Bone marrow (tissue), 2 donors: ENCODE data around the gene MAP4.

Experiments used
- DNase-seq, 2 donors: peaks; one replicate each; lab custom pipeline; 2025; lab: John Stamatoyannopoulos, UW

Gene MAP4

GRCh38 chr3:47961815-47962606 lies 54.2 kb downstream of the MAP4 start:
- DNase-seq = no peak

- no peak for DNase-seq
Observed at GRCh38 chr3:47961036-47961435, 55.2 kb downstream of the MAP4 start.

GRCh38 chr3:47956521-47956920 lies 59.7 kb downstream of the MAP4 start:
- DNase-seq = no peak

GRCh38 chr3:47954567-47954966 lies 61.6 kb downstream of the MAP4 start:
- no peak for DNase-seq

- no peak for DNase-seq
Observed at GRCh38 chr3:47950453-47951169, 65.6 kb downstream of the MAP4 start.

GRCh38 chr3:47949979-47950378 lies 66.2 kb downstream of the MAP4 start:
- DNase-seq = no peak

- no peak for DNase-seq
Observed at GRCh38 chr3:47940232-47940631, 76.0 kb downstream of the MAP4 start.

- DNase-seq = no peak
Observed at GRCh38 chr3:47932421-47932820, 83.8 kb downstream of the MAP4 start.

GRCh38 chr3:47930979-47931378 lies 85.2 kb downstream of the MAP4 start:
- DNase-seq = no peak

- DNase-seq = no peak
Observed at GRCh38 chr3:47916696-47917095, 99.5 kb downstream of the MAP4 start.

- DNase-seq = no peak
Observed at GRCh38 chr3:47916201-47916600, 100.0 kb downstream of the MAP4 start.

- DNase-seq = no peak
Observed at GRCh38 chr3:47912006-47912504, 104.2 kb downstream of the MAP4 start.

- no peak for DNase-seq
Observed at GRCh38 chr3:47910777-47911440, 105.3 kb downstream of the MAP4 start.

- no peak for DNase-seq
Observed at GRCh38 chr3:47910233-47910632, 106.0 kb downstream of the MAP4 start.

- DNase-seq = no peak
Observed at GRCh38 chr3:47909607-47910006, 106.6 kb downstream of the MAP4 start.

- no peak for DNase-seq
Observed at GRCh38 chr3:47908744-47909143, 107.5 kb downstream of the MAP4 start.

GRCh38 chr3:47907784-47908183 lies 108.4 kb downstream of the MAP4 start:
- DNase-seq = no peak

GRCh38 chr3:47902746-47903145 lies 113.5 kb downstream of the MAP4 start:
- no peak for DNase-seq

GRCh38 chr3:47901280-47901833 lies 114.9 kb downstream of the MAP4 start:
- DNase-seq = no peak

GRCh38 chr3:47899495-47900108 lies 116.6 kb downstream of the MAP4 start:
- no peak for DNase-seq

GRCh38 chr3:47897954-47898353 lies 118.3 kb downstream of the MAP4 start:
- no peak for DNase-seq

GRCh38 chr3:47896736-47897135 lies 119.5 kb downstream of the MAP4 start:
- DNase-seq = no peak
